Neural progenitor cell (in vitro differentiated cells): Measurements from ENCODE around the gene AAMP. TPM values are rescaled to one million over a fixed set of nuclear protein-coding genes. Genes with fewer than 3 reads are reported as not detected.
"Not testable (repeated sequence)": the region's sequence is repeated elsewhere in the genome, so short reads cannot be mapped to it uniquely, and the experiment has no call there.

Source experiments
- DNase-seq: peaks from one replicate; pipeline ENCODE4 v3.0.0-alpha.2; 2016; ENCODE audit warnings: low spot score
- H2AFZ ChIP-seq: fragments of 200-600 bp; sonication (generic); replicated peaks from 2 replicates; pipeline ENCODE4 v1.6.1; 2016; ENCODE audit warnings: antibody characterized with exemption
- H3F3A ChIP-seq: fragments of 200-600 bp; sonication (generic); 2 replicates; pipeline ENCODE4 v1.6.1; 2016; ENCODE audit warnings: antibody characterized with exemption, low read depth
- H3K27ac ChIP-seq: fragments of 200-600 bp; sonication (generic); 2 replicates; pipeline ENCODE4 v1.5.1; 2016; ENCODE audit warnings: mild to moderate bottlenecking
- H3K27me3 ChIP-seq: fragments of 200-600 bp; sonication (generic); 2 replicates; pipeline ENCODE4 v1.6.1; 2016; ENCODE audit warnings: mild to moderate bottlenecking, moderate library complexity
- H3K36me3 ChIP-seq: fragments of 200-600 bp; sonication (generic); 2 replicates; pipeline ENCODE4 v1.5.1; 2016
- H3K4me1 ChIP-seq: fragments of 200-600 bp; sonication (generic); 2 replicates; pipeline ENCODE4 v1.6.1; 2016; ENCODE audit warnings: mixed run types
- H3K4me2 ChIP-seq: fragments of 200-600 bp; sonication (generic); 2 replicates; pipeline ENCODE4 v1.6.1; 2016
- H3K4me3 ChIP-seq: fragments of 200-600 bp; sonication (generic); 2 replicates; pipeline ENCODE4 v1.5.1; 2016
- H3K79me2 ChIP-seq: fragments of 200-600 bp; sonication (generic); 2 replicates; pipeline ENCODE4 v1.6.1; 2016; ENCODE audit warnings: low read depth
- H3K9ac ChIP-seq: fragments of 200-600 bp; sonication (generic); 2 replicates; pipeline ENCODE4 v1.6.1; 2016
- H3K9me3 ChIP-seq: fragments of 200-600 bp; sonication (generic); 2 replicates; pipeline ENCODE4 v1.5.1; 2016; ENCODE audit warnings: low read depth
- H4K20me1 ChIP-seq: fragments of 200-600 bp; sonication (generic); 2 replicates; pipeline ENCODE4 v1.6.1; 2016; ENCODE audit warnings: low read depth
- H3K27ac Mint-ChIP-seq: 3 replicates; pipeline ENCODE4 v1.8.0; 2021; ENCODE audit warnings: mixed read lengths
- H3K27me3 Mint-ChIP-seq: 2 replicates; pipeline ENCODE4 v1.8.0; 2022; ENCODE audit warnings: low read depth, mild to moderate bottlenecking, inconsistent platforms, moderate library complexity, mixed read lengths; ENCODE audit not compliant: insufficient read depth
- H3K36me3 Mint-ChIP-seq: 3 replicates; pipeline ENCODE4 v1.8.0; 2021; ENCODE audit warnings: mixed read lengths
- H3K4me1 Mint-ChIP-seq: 3 replicates; pipeline ENCODE4 v1.8.0; 2021; ENCODE audit warnings: mixed read lengths
- H3K4me3 Mint-ChIP-seq: 3 replicates; pipeline ENCODE4 v1.8.0; 2021; ENCODE audit warnings: mild to moderate bottlenecking, moderate library complexity, mixed read lengths
- H3K9me3 Mint-ChIP-seq: 3 replicates; pipeline ENCODE4 v1.8.0; 2020; ENCODE audit warnings: mixed read lengths
- EZH2 ChIP-seq: fragments of 200-600 bp; sonication (generic); IDR thresholded peaks from 2 replicates; pipeline ENCODE4 v1.6.1; 2017; ENCODE audit warnings: antibody characterized with exemption, mild to moderate bottlenecking, moderate library complexity
- EZH2phosphoT487 ChIP-seq: fragments of 200-600 bp; sonication (generic); IDR thresholded peaks from 2 replicates; pipeline ENCODE4 v1.6.1; 2017; ENCODE audit warnings: antibody characterized with exemption
- total RNA-seq: library from RNA; depleted of rRNA; stranded (reverse); fragments of >200 nt; gene quantifications from 2 replicates; pipeline ENCODE4 v1.2.3, GENCODE V29; 2015; ENCODE audit warnings: low replicate concordance
- TF ChIP-seq, protein P1 (sequence below): fragments of 200-600 bp; sonication (generic); IDR thresholded peaks from 2 replicates; pipeline ENCODE4 v1.5.1; 2017; ENCODE audit warnings: antibody characterized with exemption, mild to moderate bottlenecking

AAMP gene
- total RNA-seq, 1 donor from 2014 or later, result 90.4 TPM

DNA sequence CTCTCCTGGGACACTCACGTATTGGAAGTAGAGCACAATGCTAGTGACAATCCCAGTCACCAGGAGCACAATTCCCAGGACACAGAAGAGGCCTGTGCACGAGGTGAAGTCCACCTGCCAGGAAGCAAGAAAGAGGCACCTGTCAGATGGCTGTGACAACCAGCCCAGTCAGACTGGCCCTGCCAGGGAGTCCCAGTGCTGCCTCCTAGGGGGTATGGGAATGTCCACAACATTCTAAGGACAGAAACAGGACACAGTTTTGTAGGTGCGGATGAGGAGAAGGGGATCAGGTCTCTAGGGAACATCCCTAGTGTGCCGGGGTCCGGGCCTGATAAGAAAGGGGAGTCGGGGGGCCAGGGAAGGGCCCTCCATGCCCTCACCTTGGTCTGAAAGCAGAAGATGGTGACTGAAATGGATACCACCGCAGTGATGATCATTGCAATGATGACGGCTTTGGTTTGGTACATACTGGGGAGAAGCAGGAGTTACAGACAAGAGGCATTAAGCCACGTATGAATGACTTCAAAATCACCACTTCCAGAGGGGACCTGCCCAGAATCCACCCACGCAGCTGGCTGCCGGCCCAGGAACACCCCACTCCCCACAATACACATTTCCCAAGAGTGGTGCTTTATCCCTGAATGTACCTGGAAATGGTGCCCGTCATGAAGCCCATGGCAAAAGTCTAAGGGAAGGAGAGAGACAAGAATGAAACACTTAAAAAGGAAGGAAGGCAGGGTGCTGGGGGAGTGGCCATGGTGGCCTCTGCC is 7.2 kb upstream of the AAMP start:
- no peak for TF ChIP-seq EZH2phosphoT487
- TF ChIP-seq, protein P1, sequence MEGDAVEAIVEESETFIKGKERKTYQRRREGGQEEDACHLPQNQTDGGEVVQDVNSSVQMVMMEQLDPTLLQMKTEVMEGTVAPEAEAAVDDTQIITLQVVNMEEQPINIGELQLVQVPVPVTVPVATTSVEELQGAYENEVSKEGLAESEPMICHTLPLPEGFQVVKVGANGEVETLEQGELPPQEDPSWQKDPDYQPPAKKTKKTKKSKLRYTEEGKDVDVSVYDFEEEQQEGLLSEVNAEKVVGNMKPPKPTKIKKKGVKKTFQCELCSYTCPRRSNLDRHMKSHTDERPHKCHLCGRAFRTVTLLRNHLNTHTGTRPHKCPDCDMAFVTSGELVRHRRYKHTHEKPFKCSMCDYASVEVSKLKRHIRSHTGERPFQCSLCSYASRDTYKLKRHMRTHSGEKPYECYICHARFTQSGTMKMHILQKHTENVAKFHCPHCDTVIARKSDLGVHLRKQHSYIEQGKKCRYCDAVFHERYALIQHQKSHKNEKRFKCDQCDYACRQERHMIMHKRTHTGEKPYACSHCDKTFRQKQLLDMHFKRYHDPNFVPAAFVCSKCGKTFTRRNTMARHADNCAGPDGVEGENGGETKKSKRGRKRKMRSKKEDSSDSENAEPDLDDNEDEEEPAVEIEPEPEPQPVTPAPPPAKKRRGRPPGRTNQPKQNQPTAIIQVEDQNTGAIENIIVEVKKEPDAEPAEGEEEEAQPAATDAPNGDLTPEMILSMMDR, result no peak
- TF ChIP-seq EZH2, result no peak
- Histone ChIP-seq H3K9me3 (no peaks in the 10 kb centered on the region), H3K4me3 (no peak overlapping the region), H3K4me1 (no peaks in the 10 kb centered on the region), H3K4me2 (no peak overlapping the region), H3K27me3 (no peaks in the 10 kb centered on the region), H2AFZ (no peak overlapping the region), H3K79me2 (no peaks in the 10 kb centered on the region), H3F3A (peaks cover 4% of the 10 kb centered on the region), H3K27ac (no peak overlapping the region), H3K9ac (no peak overlapping the region), H3K36me3 (no peaks in the 10 kb centered on the region), H4K20me1 (no peaks in the 10 kb centered on the region)
- Mint-ChIP-seq H3K9me3 (no peaks in the 10 kb centered on the region), H3K27ac (no peak overlapping the region), H3K36me3 (peaks cover 4% of the 10 kb centered on the region), H3K4me3 (no peak overlapping the region), H3K4me1 (peaks cover 6% of the 10 kb centered on the region), H3K27me3 (peaks cover 4% of the 10 kb centered on the region)
- no peak for DNase-seq

GRCh38 chr2:218275371-218276072 is 5.6 kb upstream of the AAMP start:
- peaks cover 4% of the 10 kb centered on the region for H3K36me3 Mint-ChIP-seq
- peaks cover 2% of the 10 kb centered on the region for H3K27me3 Mint-ChIP-seq
- no peak overlapping the region for H3K4me3 Mint-ChIP-seq
- no peak overlapping the region for H3K27ac Mint-ChIP-seq
- H3K4me1 Mint-ChIP-seq, result peaks cover 19% of the 10 kb centered on the region
- H3K9ac ChIP-seq, result no peak overlapping the region
- no peak overlapping the region for H3K27ac ChIP-seq
- H3K9me3 Mint-ChIP-seq, result no peaks in the 10 kb centered on the region
- H3K4me2 ChIP-seq, result no peak overlapping the region
- no peak overlapping the region for H3K4me3 ChIP-seq
- H3F3A ChIP-seq, result peaks cover 6% of the 10 kb centered on the region
- no peak for DNase-seq
- peaks cover 8% of the 10 kb centered on the region for H3K79me2 ChIP-seq
- H3K27me3 ChIP-seq, result no peaks in the 10 kb centered on the region
- H3K9me3 ChIP-seq, result no peaks in the 10 kb centered on the region
- peaks cover 6% of the 10 kb centered on the region for H3K4me1 ChIP-seq
- H2AFZ ChIP-seq, result no peak overlapping the region
- H3K36me3 ChIP-seq, result no peaks in the 10 kb centered on the region
- no peaks in the 10 kb centered on the region for H4K20me1 ChIP-seq
- TF ChIP-seq EZH2phosphoT487, result no peak
- no peak for TF ChIP-seq EZH2
- TF ChIP-seq, protein P1, result no peak

- no peak overlapping the region for H3K9ac ChIP-seq
- no peak overlapping the region for H3K4me3 ChIP-seq
- Mint-ChIP-seq H3K27me3 (no peaks in the 10 kb centered on the region), H3K9me3 (no peaks in the 10 kb centered on the region), H3K27ac (no peak overlapping the region), H3K4me1 (peaks cover 22% of the 10 kb centered on the region), H3K4me3 (no peak overlapping the region), H3K36me3 (peaks cover 4% of the 10 kb centered on the region)
- no peaks in the 10 kb centered on the region for H4K20me1 ChIP-seq
- peaks cover 10% of the 10 kb centered on the region for H3K79me2 ChIP-seq
- TF ChIP-seq EZH2phosphoT487, result no peak
- no peaks in the 10 kb centered on the region for H3K36me3 ChIP-seq
- no peaks in the 10 kb centered on the region for H3K27me3 ChIP-seq
- no peak for DNase-seq
- peaks cover 10% of the 10 kb centered on the region for H3F3A ChIP-seq
- H2AFZ ChIP-seq, result no peak overlapping the region
- H3K9me3 ChIP-seq, result no peaks in the 10 kb centered on the region
- no peak overlapping the region for H3K4me2 ChIP-seq
- H3K27ac ChIP-seq, result no peak overlapping the region
- peaks cover 6% of the 10 kb centered on the region for H3K4me1 ChIP-seq
Measured at GRCh38 chr2:218274586-218274985, 4.6 kb upstream of the AAMP start.

GRCh38 chr2:218273908-218274249 is 3.9 kb upstream of the AAMP start:
- H4K20me1 ChIP-seq, result peaks cover 6% of the 10 kb centered on the region
- Mint-ChIP-seq H3K27ac (no peak overlapping the region), H3K9me3 (no peaks in the 10 kb centered on the region), H3K27me3 (peaks cover under 1% of the 10 kb centered on the region), H3K4me1 (peaks cover 27% of the 10 kb centered on the region), H3K36me3 (peaks cover 7% of the 10 kb centered on the region), H3K4me3 (no peak overlapping the region)
- DNase-seq, result no peak
- no peak overlapping the region for H3K9ac ChIP-seq
- H3K4me2 ChIP-seq, result no peak overlapping the region
- peaks cover 13% of the 10 kb centered on the region for H3F3A ChIP-seq
- peaks cover 17% of the 10 kb centered on the region for H3K79me2 ChIP-seq
- no peak overlapping the region for H3K27ac ChIP-seq
- no peak for TF ChIP-seq EZH2
- H3K4me1 ChIP-seq, result peaks cover 10% of the 10 kb centered on the region
- no peak overlapping the region for H3K4me3 ChIP-seq
- no peaks in the 10 kb centered on the region for H3K36me3 ChIP-seq
- H3K27me3 ChIP-seq, result no peaks in the 10 kb centered on the region
- no peaks in the 10 kb centered on the region for H3K9me3 ChIP-seq
- no peak overlapping the region for H2AFZ ChIP-seq

GRCh38 chr2:218273214-218273907 is 3.4 kb upstream of the AAMP start:
- H3K27me3 Mint-ChIP-seq, H3K9ac ChIP-seq, H3K36me3 ChIP-seq, H3K4me3 ChIP-seq, H3K27me3 ChIP-seq, DNase-seq, H3K4me3 Mint-ChIP-seq, H4K20me1 ChIP-seq, H3K36me3 Mint-ChIP-seq, H3K27ac Mint-ChIP-seq, H2AFZ ChIP-seq, H3K9me3 Mint-ChIP-seq, H3K4me2 ChIP-seq, H3K9me3 ChIP-seq, H3K27ac ChIP-seq: not testable (repeated sequence)
- peaks cover 13% of the 10 kb centered on the region for H3F3A ChIP-seq
- peaks cover 27% of the 10 kb centered on the region for H3K4me1 Mint-ChIP-seq
- H3K79me2 ChIP-seq, result peaks cover 22% of the 10 kb centered on the region
- peaks cover 12% of the 10 kb centered on the region for H3K4me1 ChIP-seq
